Ishikawa (cell line): ENCODE measurements around the gene CWC22.

Experiments used
- CREB1 ChIP-seq: IDR thresholded peaks from 2 replicates; pipeline ENCODE4 v1.6.1; 2012; ENCODE audit warnings: low read depth
- RAD21 ChIP-seq: IDR thresholded peaks from 2 replicates; pipeline ENCODE4 v1.6.1; 2012; ENCODE audit warnings: low read depth
- TEAD4 ChIP-seq: IDR thresholded peaks from 2 replicates; pipeline ENCODE4 v1.6.1; 2012

DNA sequence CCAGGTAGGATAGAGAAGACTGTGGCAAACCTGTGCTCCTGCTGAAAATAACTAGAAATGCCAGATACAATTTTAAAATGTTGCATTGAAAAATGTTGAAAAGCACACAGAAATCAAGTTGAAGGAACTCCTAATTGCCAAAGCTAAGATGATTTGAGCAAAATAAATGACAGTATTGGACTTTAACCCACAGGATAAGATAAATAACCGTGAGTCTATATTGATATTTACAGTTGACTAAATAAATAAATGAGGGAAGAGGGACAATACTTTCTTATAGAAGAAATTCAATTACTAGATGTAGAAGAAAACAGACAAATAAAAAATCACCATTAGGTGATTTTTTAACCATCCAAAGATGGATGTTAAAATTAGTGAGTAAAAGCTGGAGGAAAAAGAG lies 59.0 kb downstream of the CWC22 start:
- TF ChIP-seq TEAD4 (no peak), RAD21 (no peak), CREB1 (no peak)
